HEK293 (cell line): ENCODE measurements around the gene NSDHL.

ENCODE experiments used
- CTCF ChIA-PET: fragments of 350-600 bp; formaldehyde crosslinking; extraction: SDS; loops from one replicate; lab custom pipeline; 2021; ENCODE audit warnings: antibody characterized with exemption; lab: Yijun Ruan, JAX
- POLR2A ChIA-PET: fragments of 300-600 bp; formaldehyde crosslinking; extraction: SDS; loops from one replicate; lab custom pipeline; 2020; ENCODE audit warnings: antibody characterized with exemption, inconsistent platforms; lab: Yijun Ruan, JAX
- H3K27ac ChIP-seq: fragments of 200-500 bp; sonication (Bioruptor generic); 2 replicates; pipeline ENCODE4 v1.5.1; 2014; ENCODE audit warnings: low read depth, low read length, control low read depth, inconsistent platforms; ENCODE audit errors: extremely low read depth
- H3K36me3 ChIP-seq, 2 experiments: fragments of 200-500 bp in 1 of 2; sonication (Bioruptor generic) in 1 of 2; 1 replicate in 1 of 2; 2 replicates in 1 of 2; pipeline ENCODE4 v1.5.1; 2014 to 2017; ENCODE audit warnings: inconsistent platforms in 2 of 2, low read length in 2 of 2; ENCODE audit not compliant: control insufficient read depth in 2 of 2, insufficient read depth in 1 of 2
- H3K4me1 ChIP-seq: fragments of 200-500 bp; sonication (Bioruptor generic); 2 replicates; pipeline ENCODE4 v1.5.1; 2014; ENCODE audit warnings: mild to moderate bottlenecking, low read length, inconsistent platforms; ENCODE audit not compliant: control insufficient read depth, insufficient read depth
- H3K4me3 ChIP-seq: 2 replicates; pipeline ENCODE4 v1.5.1; 2011; ENCODE audit warnings: low read depth, mild to moderate bottlenecking, control low read depth, low read length, moderate library complexity
- H3K9me3 ChIP-seq: fragments of 200-500 bp; sonication (Bioruptor generic); 2 replicates; pipeline ENCODE4 v1.5.1; 2014; ENCODE audit warnings: low read depth, low read length, inconsistent platforms; ENCODE audit not compliant: control insufficient read depth, insufficient read depth
- EGR2 ChIP-seq: fragments of 450-650 bp; formaldehyde crosslinking; IDR thresholded peaks from 2 replicates; pipeline ENCODE4 v1.5.1; 2016; ENCODE audit warnings: low read depth, missing biosample characterization, missing genetic modification characterization
- PRDM10 ChIP-seq: fragments of 450-650 bp; formaldehyde crosslinking; IDR thresholded peaks from 2 replicates; pipeline ENCODE4 v1.5.1; 2016; ENCODE audit warnings: missing biosample characterization, missing genetic modification characterization
- PRDM6 ChIP-seq: fragments of 450-650 bp; formaldehyde crosslinking; IDR thresholded peaks from 2 replicates; pipeline ENCODE4 v1.5.1; 2017; ENCODE audit warnings: missing biosample characterization, missing genetic modification characterization
- TSHZ1 ChIP-seq: fragments of 450-650 bp; formaldehyde crosslinking; IDR thresholded peaks from 2 replicates; pipeline ENCODE4 v1.5.1; 2016; ENCODE audit warnings: missing biosample characterization, missing genetic modification characterization, borderline replicate concordance
- ZBTB21 ChIP-seq: fragments of 450-650 bp; formaldehyde crosslinking; IDR thresholded peaks from 2 replicates; pipeline ENCODE4 v1.5.1; 2017; ENCODE audit warnings: missing biosample characterization, missing genetic modification characterization
- ZFP37 ChIP-seq: fragments of 450-650 bp; formaldehyde crosslinking; IDR thresholded peaks from 2 replicates; pipeline ENCODE4 v1.5.1; 2016; ENCODE audit warnings: missing biosample characterization, missing genetic modification characterization
- ZNF138 ChIP-seq: fragments of 450-650 bp; formaldehyde crosslinking; IDR thresholded peaks from 2 replicates; pipeline ENCODE4 v1.5.1; 2016; ENCODE audit warnings: missing biosample characterization, missing genetic modification characterization, borderline replicate concordance
- ZNF148 ChIP-seq: fragments of 450-650 bp; formaldehyde crosslinking; IDR thresholded peaks from 2 replicates; pipeline ENCODE4 v1.5.0; 2017; ENCODE audit warnings: missing biosample characterization, missing genetic modification characterization, borderline replicate concordance
- ZNF221 ChIP-seq: fragments of 450-650 bp; formaldehyde crosslinking; IDR thresholded peaks from 2 replicates; pipeline ENCODE4 v1.5.1; 2017; ENCODE audit warnings: missing biosample characterization, missing genetic modification characterization, borderline replicate concordance
- ZNF610 ChIP-seq: fragments of 450-650 bp; formaldehyde crosslinking; IDR thresholded peaks from 2 replicates; pipeline ENCODE4 v1.5.1; 2016; ENCODE audit warnings: missing biosample characterization, missing genetic modification characterization, borderline replicate concordance
- ZNF621 ChIP-seq: fragments of 450-650 bp; formaldehyde crosslinking; IDR thresholded peaks from 2 replicates; pipeline ENCODE4 v1.5.1; 2017; ENCODE audit warnings: missing biosample characterization, missing genetic modification characterization
- ZNF704 ChIP-seq: fragments of 450-650 bp; formaldehyde crosslinking; IDR thresholded peaks from 2 replicates; pipeline ENCODE4 v1.5.1; 2016; ENCODE audit warnings: missing biosample characterization, missing genetic modification characterization
- ZNF768 ChIP-seq: fragments of 450-650 bp; formaldehyde crosslinking; IDR thresholded peaks from 2 replicates; pipeline ENCODE4 v1.5.1; 2018; ENCODE audit warnings: missing biosample characterization, mild to moderate bottlenecking, missing genetic modification characterization
- ZNF776 ChIP-seq: fragments of 450-650 bp; formaldehyde crosslinking; IDR thresholded peaks from 2 replicates; pipeline ENCODE4 v1.5.0; 2017; ENCODE audit warnings: missing biosample characterization, missing genetic modification characterization, borderline replicate concordance
- ZNF777 ChIP-seq: fragments of 450-650 bp; formaldehyde crosslinking; IDR thresholded peaks from 2 replicates; pipeline ENCODE4 v1.5.1; 2017; ENCODE audit warnings: missing biosample characterization, missing genetic modification characterization, borderline replicate concordance
- ZNF791 ChIP-seq: fragments of 450-650 bp; formaldehyde crosslinking; IDR thresholded peaks from 2 replicates; pipeline ENCODE4 v1.5.1; 2016; ENCODE audit warnings: missing biosample characterization, missing genetic modification characterization
- ZNF830 ChIP-seq: fragments of 450-650 bp; IDR thresholded peaks from 2 replicates; pipeline ENCODE4 v1.5.0; 2018; ENCODE audit warnings: missing biosample characterization, missing genetic modification characterization, low read depth, mild to moderate bottlenecking, moderate library complexity
- ZSCAN16 ChIP-seq: fragments of 450-650 bp; formaldehyde crosslinking; IDR thresholded peaks from 2 replicates; pipeline ENCODE4 v1.5.1; 2016; ENCODE audit warnings: missing biosample characterization, missing genetic modification characterization
- TF ChIP-seq, protein P1 (sequence below): fragments of 450-650 bp; formaldehyde crosslinking; IDR thresholded peaks from 2 replicates; pipeline ENCODE4 v1.5.1; 2016; ENCODE audit warnings: missing biosample characterization, missing genetic modification characterization

The NSDHL gene

DNA sequence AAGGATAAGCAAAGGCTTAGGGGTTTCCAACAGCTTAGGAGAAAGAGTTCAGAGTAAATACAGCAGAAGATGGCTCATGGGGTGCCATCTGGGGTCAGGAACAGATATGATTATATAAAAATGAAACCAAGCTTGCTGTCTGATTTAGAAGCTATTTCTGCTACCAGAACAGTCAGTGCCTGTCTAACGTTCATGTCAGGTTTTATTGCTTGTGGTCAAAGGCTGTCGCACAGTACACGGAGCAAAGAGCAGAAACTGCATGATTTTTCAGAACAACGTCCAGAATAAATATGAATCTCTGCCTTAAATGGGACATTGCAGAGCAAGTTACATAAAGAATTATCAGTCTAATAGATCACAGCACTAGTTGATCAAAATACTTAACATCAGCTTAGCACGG is 17.7 kb upstream of the NSDHL start:
- TF ChIP-seq PRDM10 (tag by site-specific recombination) (no peak), ZNF704 (tag by site-specific recombination) (no peak), PRDM6 (tag by site-specific recombination) (no peak), ZNF621 (tag by site-specific recombination) (no peak), ZSCAN16 (tag by site-specific recombination) (no peak), ZNF148 (tag by site-specific recombination) (no peak), ZNF830 (tag by site-specific recombination) (no peak), TSHZ1 (tag by site-specific recombination) (no peak)
- no peak overlapping the region for H3K4me3 ChIP-seq
- no peak overlapping the region for H3K27ac ChIP-seq
- no peaks in the 10 kb centered on the region for H3K36me3 ChIP-seq
- ChIA-PET POLR2A (no interaction called here), CTCF (interaction anchor here (1.0 to 3.7 kb wide), 3 partner anchors 8 to 1064 kb away, joined by 3 to 24 read pairs (median 18); no protein-coding TSS in a partner anchor)
- H3K4me1 ChIP-seq, result no peaks in the 10 kb centered on the region
- no peaks in the 10 kb centered on the region for H3K9me3 ChIP-seq

DNA sequence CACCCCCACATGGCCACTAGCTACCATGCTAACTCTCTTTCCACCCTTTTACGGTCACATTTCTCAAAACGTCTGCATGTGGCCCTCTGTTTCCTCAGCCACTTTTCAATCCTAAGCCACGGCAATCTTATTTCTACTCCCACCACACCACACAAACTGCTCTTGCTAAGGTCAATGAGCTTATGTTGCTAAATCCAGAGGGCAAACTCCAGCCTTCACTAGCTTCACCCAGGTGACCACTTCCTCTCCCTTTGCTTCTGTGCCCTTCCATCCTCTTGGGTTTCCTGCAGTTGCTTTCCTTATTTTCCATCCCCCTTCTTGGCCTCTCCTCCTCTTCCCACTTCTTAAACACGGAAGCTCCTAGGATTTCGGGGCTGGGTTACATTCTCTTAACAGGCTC is 16.8 kb upstream of the NSDHL start:
- Histone ChIP-seq H3K27ac (no peak overlapping the region), H3K36me3 (no peaks in the 10 kb centered on the region), H3K4me1 (no peaks in the 10 kb centered on the region), H3K9me3 (no peaks in the 10 kb centered on the region), H3K4me3 (no peak overlapping the region)
- ChIA-PET POLR2A (no interaction called here), CTCF (interaction anchor here (0.6 to 3.7 kb wide), 4 partner anchors 173 to 1065 kb away, joined by 3 to 18 read pairs (median 4); no protein-coding TSS in a partner anchor)
- TF ChIP-seq ZNF777 (tag by site-specific recombination) (no peak), EGR2 (tag by site-specific recombination) (no peak), ZNF610 (tag by site-specific recombination) (no peak), ZNF768 (no peak), ZBTB21 (tag by site-specific recombination) (no peak), ZNF776 (tag by site-specific recombination) (no peak), ZFP37 (tag by site-specific recombination) (no peak), ZNF221 (no peak), ZNF791 (tag by site-specific recombination) (no peak), ZNF138 (tag by site-specific recombination) (no peak)
- TF ChIP-seq, protein P1, sequence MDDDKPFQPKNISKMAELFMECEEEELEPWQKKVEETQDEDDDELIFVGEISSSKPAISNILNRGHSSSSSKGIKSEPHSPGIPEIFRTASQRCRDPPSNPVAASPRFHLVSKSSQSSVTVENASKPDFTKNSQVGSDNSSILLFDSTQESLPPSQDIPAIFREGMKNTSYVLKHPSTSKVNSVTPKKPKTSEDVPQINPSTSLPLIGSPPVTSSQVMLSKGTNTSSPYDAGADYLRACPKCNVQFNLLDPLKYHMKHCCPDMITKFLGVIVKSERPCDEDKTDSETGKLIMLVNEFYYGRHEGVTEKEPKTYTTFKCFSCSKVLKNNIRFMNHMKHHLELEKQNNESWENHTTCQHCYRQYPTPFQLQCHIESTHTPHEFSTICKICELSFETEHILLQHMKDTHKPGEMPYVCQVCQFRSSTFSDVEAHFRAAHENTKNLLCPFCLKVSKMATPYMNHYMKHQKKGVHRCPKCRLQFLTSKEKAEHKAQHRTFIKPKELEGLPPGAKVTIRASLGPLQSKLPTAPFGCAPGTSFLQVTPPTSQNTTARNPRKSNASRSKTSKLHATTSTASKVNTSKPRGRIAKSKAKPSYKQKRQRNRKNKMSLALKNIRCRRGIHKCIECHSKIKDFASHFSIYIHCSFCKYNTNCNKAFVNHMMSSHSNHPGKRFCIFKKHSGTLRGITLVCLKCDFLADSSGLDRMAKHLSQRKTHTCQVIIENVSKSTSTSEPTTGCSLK (tag by site-specific recombination), result no peak
